ENCODE measurements around the gene P4HTM. TPM values are rescaled to one million over a fixed set of nuclear protein-coding genes. Genes with fewer than 3 reads are reported as not detected.

P4HTM gene
- total and polyA plus RNA-seq, 2 of the 4 experiments (the other 2 are of a cell fraction): 10.4 to 26.1 TPM

DNA sequence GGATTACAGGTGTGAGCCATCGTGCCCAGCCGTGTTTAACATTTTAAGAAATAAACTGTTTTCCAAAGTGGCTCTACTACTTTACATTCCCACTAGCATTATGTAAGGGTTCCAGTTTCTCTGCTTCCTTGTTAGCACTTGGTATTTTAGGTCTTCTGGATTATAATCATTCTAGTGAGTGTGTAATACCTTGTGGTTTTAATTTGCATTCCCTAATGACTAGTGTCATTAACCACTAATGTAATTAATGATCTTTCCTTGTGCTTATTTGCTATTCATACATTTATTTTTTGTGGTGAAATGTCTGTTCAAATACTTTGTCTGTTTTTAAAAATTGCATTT is 40.7 kb upstream of the P4HTM start:
- dilution Hi-C loops (cut with HindIII; ENCODE audit: low sequenced_read_pairs, unreplicated experiment): no loop called here
- Histone ChIP-seq H2BK120ac (ENCODE audit: low read depth, low read length) (no peak overlapping the region), H3K27ac (ENCODE audit: insufficient read depth, low read length) (peak overlapping the region; percentile 55; the same call in 1 of the 2 replicates), H4K8ac (ENCODE audit: low read depth in 2 of 2, low read length in 2 of 2) (no peak overlapping the region), H4K91ac (ENCODE audit: insufficient read depth, low read depth, low read length) (no peak overlapping the region), H3K23ac (ENCODE audit: low read depth, low read length) (no peak overlapping the region), H4K20me1 (ENCODE audit: insufficient read depth, low read length) (peaks cover 24% of the 10 kb centered on the region), H3K9me3 (ENCODE audit: control insufficient read depth, insufficient read depth, low read length) (no peaks in the 10 kb centered on the region), H3K9ac (ENCODE audit: low read depth, low read length) (no peak overlapping the region; the same call in 1 of the 2 replicates), H3K9me1 (ENCODE audit: insufficient read depth, low read length) (peaks cover 11% of the 10 kb centered on the region; the same call in 1 of the 2 replicates), H2AK5ac (ENCODE audit: low read depth, low read length) (no peak overlapping the region), H3K14ac (replicated peaks; ENCODE audit: low read depth, low read length) (no peak overlapping the region), H4K5ac (ENCODE audit: low read depth, low read length) (no peak overlapping the region), H3K36me3 (ENCODE audit: control insufficient read depth, insufficient read depth, low read length) (peaks cover 7% of the 10 kb centered on the region), H3K4me3 (ENCODE audit: insufficient read depth, low read depth, low read length) (no peak overlapping the region), H2BK15ac (ENCODE audit: low read depth, low read length) (no peak overlapping the region), H3K4me1 (ENCODE audit: control insufficient read depth, insufficient read depth, low read length) (peaks cover 3% of the 10 kb centered on the region), H2BK20ac (ENCODE audit: low read depth, low read length) (no peak overlapping the region), H3K79me1 (ENCODE audit: low read depth in 1 of 2, low read length in 2 of 2) (peaks cover 21 to 63% of the 10 kb centered on the region in 2 experiments), H3K56ac (ENCODE audit: extremely low read depth, insufficient read depth, low read length) (no peak overlapping the region), H3K18ac (ENCODE audit: low read depth, low read length) (no peak overlapping the region), H3K4me2 (ENCODE audit: low read depth, low read length) (no peak overlapping the region), H3K27me3 (ENCODE audit: control insufficient read depth, insufficient read depth, low read length) (no peaks in the 10 kb centered on the region), H2AFZ (replicated peaks; ENCODE audit: low read length, poor library complexity) (no peak overlapping the region), H2AK9ac (replicated peaks; ENCODE audit: low read depth, low read length, poor library complexity) (no peak overlapping the region), H2BK5ac (ENCODE audit: low read depth, low read length, poor library complexity, severe bottlenecking) (no peak overlapping the region), H3K4ac (ENCODE audit: low read depth, low read length) (no peak overlapping the region)
- in situ Hi-C loops (cut with MboI; ENCODE audit: low sequenced_read_pairs): no loop called here
- intact Hi-C loops (cut with micrococcal nuclease): no loop called here
- BruUV-seq (replicated peaks): no TSS peak
- ChIA-PET CTCF (no interaction called here), POLR2A (ENCODE audit: unreplicated experiment) (no interaction called here)
- peak; percentile 12 for DNase-seq
- WGBS, 2 experiments (ENCODE audit: extremely low coverage in 2 of 2, insufficient read length in 1 of 2): no CpG with 5 or more reads among the region's 2 CpGs
- ATAC-seq (ENCODE audit: low read depth): peak; percentile 56; the same call in 1 of the 2 replicates
- TF ChIP-seq, protein P1, sequence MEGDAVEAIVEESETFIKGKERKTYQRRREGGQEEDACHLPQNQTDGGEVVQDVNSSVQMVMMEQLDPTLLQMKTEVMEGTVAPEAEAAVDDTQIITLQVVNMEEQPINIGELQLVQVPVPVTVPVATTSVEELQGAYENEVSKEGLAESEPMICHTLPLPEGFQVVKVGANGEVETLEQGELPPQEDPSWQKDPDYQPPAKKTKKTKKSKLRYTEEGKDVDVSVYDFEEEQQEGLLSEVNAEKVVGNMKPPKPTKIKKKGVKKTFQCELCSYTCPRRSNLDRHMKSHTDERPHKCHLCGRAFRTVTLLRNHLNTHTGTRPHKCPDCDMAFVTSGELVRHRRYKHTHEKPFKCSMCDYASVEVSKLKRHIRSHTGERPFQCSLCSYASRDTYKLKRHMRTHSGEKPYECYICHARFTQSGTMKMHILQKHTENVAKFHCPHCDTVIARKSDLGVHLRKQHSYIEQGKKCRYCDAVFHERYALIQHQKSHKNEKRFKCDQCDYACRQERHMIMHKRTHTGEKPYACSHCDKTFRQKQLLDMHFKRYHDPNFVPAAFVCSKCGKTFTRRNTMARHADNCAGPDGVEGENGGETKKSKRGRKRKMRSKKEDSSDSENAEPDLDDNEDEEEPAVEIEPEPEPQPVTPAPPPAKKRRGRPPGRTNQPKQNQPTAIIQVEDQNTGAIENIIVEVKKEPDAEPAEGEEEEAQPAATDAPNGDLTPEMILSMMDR (conservative IDR thresholded peaks at IDR 0.05; ENCODE audit: low read depth, low read length): no peak
- TF ChIP-seq RFX5 (IDR thresholded peaks at IDR 0.05; ENCODE audit: low read depth, low read length): no peak
- TF ChIP-seq RAD21 (IDR thresholded peaks at IDR 0.05; ENCODE audit: low read length): no peak

Measured in IMR-90 (cell line).